ENCODE measurements around the gene TMEM63C. TPM values are rescaled to one million over a fixed set of nuclear protein-coding genes. Genes with fewer than 3 reads are reported as not detected.

The TMEM63C gene
- polyA plus RNA-seq, 1 donor: 7.7 TPM

GRCh38 chr14:77238996-77239395, 57.4 kb downstream of the TMEM63C start:
- H3K4me1 ChIP-seq (ENCODE audit: control insufficient read depth, insufficient read depth, low read length): no peaks in the 10 kb centered on the region
- no peak overlapping the region for H3K4me3 ChIP-seq (ENCODE audit: low read length)
- H3K27ac ChIP-seq (ENCODE audit: low read length): no peak overlapping the region
- no CpG with 5 or more reads among the region's 4 CpGs for WGBS (ENCODE audit: insufficient coverage, low lambda C conversion rate)
- H3K9me3 ChIP-seq (ENCODE audit: control insufficient read depth, low read depth, low read length): no peaks in the 10 kb centered on the region
- H3K27me3 ChIP-seq (ENCODE audit: control insufficient read depth, insufficient read depth, low read length): no peaks in the 10 kb centered on the region
- H3K36me3 ChIP-seq (ENCODE audit: control insufficient read depth, insufficient read depth, low read length): no peaks in the 10 kb centered on the region
- DNase-seq: no peak

GRCh38 chr14:77239412-77239811, 57.8 kb downstream of the TMEM63C start:
- Histone ChIP-seq H3K9me3 (ENCODE audit: control insufficient read depth, low read depth, low read length) (no peaks in the 10 kb centered on the region), H3K36me3 (ENCODE audit: control insufficient read depth, insufficient read depth, low read length) (no peaks in the 10 kb centered on the region), H3K4me3 (ENCODE audit: low read length) (no peak overlapping the region), H3K4me1 (ENCODE audit: control insufficient read depth, insufficient read depth, low read length) (no peaks in the 10 kb centered on the region), H3K27ac (ENCODE audit: low read length) (no peak overlapping the region), H3K27me3 (ENCODE audit: control insufficient read depth, insufficient read depth, low read length) (no peaks in the 10 kb centered on the region)
- DNase-seq: no peak
- WGBS (ENCODE audit: insufficient coverage, low lambda C conversion rate): no CpG with 5 or more reads among the region's 16 CpGs

GRCh38 chr14:77240336-77240915, 58.8 kb downstream of the TMEM63C start:
- Histone ChIP-seq H3K4me3 (ENCODE audit: low read length) (no peak overlapping the region), H3K9me3 (ENCODE audit: control insufficient read depth, low read depth, low read length) (no peaks in the 10 kb centered on the region), H3K27ac (ENCODE audit: low read length) (no peak overlapping the region), H3K36me3 (ENCODE audit: control insufficient read depth, insufficient read depth, low read length) (no peaks in the 10 kb centered on the region), H3K4me1 (ENCODE audit: control insufficient read depth, insufficient read depth, low read length) (no peaks in the 10 kb centered on the region), H3K27me3 (ENCODE audit: control insufficient read depth, insufficient read depth, low read length) (no peaks in the 10 kb centered on the region)
- no CpG with 5 or more reads among the region's 15 CpGs for WGBS (ENCODE audit: insufficient coverage, low lambda C conversion rate)
- DNase-seq: no peak

- Histone ChIP-seq H3K9me3 (ENCODE audit: control insufficient read depth, low read depth, low read length) (no peaks in the 10 kb centered on the region), H3K4me1 (ENCODE audit: control insufficient read depth, insufficient read depth, low read length) (no peaks in the 10 kb centered on the region), H3K36me3 (ENCODE audit: control insufficient read depth, insufficient read depth, low read length) (no peaks in the 10 kb centered on the region), H3K27ac (ENCODE audit: low read length) (no peak overlapping the region), H3K27me3 (ENCODE audit: control insufficient read depth, insufficient read depth, low read length) (no peaks in the 10 kb centered on the region), H3K4me3 (ENCODE audit: low read length) (no peak overlapping the region)
- no peak for DNase-seq
- no CpG with 5 or more reads among the region's 2 CpGs for WGBS (ENCODE audit: insufficient coverage, low lambda C conversion rate)
Measured at GRCh38 chr14:77241955-77242354, 60.4 kb downstream of the TMEM63C start.

GRCh38 chr14:77242752-77243151, 61.2 kb downstream of the TMEM63C start:
- H3K9me3 ChIP-seq (ENCODE audit: control insufficient read depth, low read depth, low read length): no peaks in the 10 kb centered on the region

GRCh38 chr14:77243853-77244252, 62.3 kb downstream of the TMEM63C start:
- H3K27ac ChIP-seq (ENCODE audit: low read length): no peak overlapping the region
- H3K36me3 ChIP-seq (ENCODE audit: control insufficient read depth, insufficient read depth, low read length): no peaks in the 10 kb centered on the region
- no CpG with 5 or more reads among the region's 4 CpGs for WGBS (ENCODE audit: insufficient coverage, low lambda C conversion rate)
- H3K27me3 ChIP-seq (ENCODE audit: control insufficient read depth, insufficient read depth, low read length): no peaks in the 10 kb centered on the region
- H3K4me1 ChIP-seq (ENCODE audit: control insufficient read depth, insufficient read depth, low read length): no peaks in the 10 kb centered on the region
- no peaks in the 10 kb centered on the region for H3K9me3 ChIP-seq (ENCODE audit: control insufficient read depth, low read depth, low read length)
- no peak for DNase-seq
- no peak overlapping the region for H3K4me3 ChIP-seq (ENCODE audit: low read length)

More at GRCh38 chr14:77242752-77243151, 61.2 kb downstream of the TMEM63C start:
- no peak for DNase-seq
- 97% methylated on average over 5 of the region's 12 CpGs for WGBS (ENCODE audit: insufficient coverage, low lambda C conversion rate)
- Histone ChIP-seq H3K4me3 (ENCODE audit: low read length) (no peak overlapping the region), H3K27me3 (ENCODE audit: control insufficient read depth, insufficient read depth, low read length) (no peaks in the 10 kb centered on the region), H3K4me1 (ENCODE audit: control insufficient read depth, insufficient read depth, low read length) (no peaks in the 10 kb centered on the region), H3K27ac (ENCODE audit: low read length) (no peak overlapping the region), H3K36me3 (ENCODE audit: control insufficient read depth, insufficient read depth, low read length) (no peaks in the 10 kb centered on the region)

- no peak overlapping the region for H3K27ac ChIP-seq (ENCODE audit: low read length)
- no CpG with 5 or more reads among the region's 4 CpGs for WGBS (ENCODE audit: insufficient coverage, low lambda C conversion rate)
- no peaks in the 10 kb centered on the region for H3K9me3 ChIP-seq (ENCODE audit: control insufficient read depth, low read depth, low read length)
Measured at GRCh38 chr14:77245820-77246219, 64.2 kb downstream of the TMEM63C start.

GRCh38 chr14:77246784-77247183, 65.2 kb downstream of the TMEM63C start:
- no peaks in the 10 kb centered on the region for H3K27me3 ChIP-seq (ENCODE audit: control insufficient read depth, insufficient read depth, low read length)
- no peak overlapping the region for H3K27ac ChIP-seq (ENCODE audit: low read length)
- no peak overlapping the region for H3K4me3 ChIP-seq (ENCODE audit: low read length)
- H3K36me3 ChIP-seq (ENCODE audit: control insufficient read depth, insufficient read depth, low read length): no peaks in the 10 kb centered on the region
- no peaks in the 10 kb centered on the region for H3K4me1 ChIP-seq (ENCODE audit: control insufficient read depth, insufficient read depth, low read length)
- no peak for DNase-seq
- H3K9me3 ChIP-seq (ENCODE audit: control insufficient read depth, low read depth, low read length): no peaks in the 10 kb centered on the region
- WGBS (ENCODE audit: insufficient coverage, low lambda C conversion rate): 100% methylated on average over 1 of the region's 1 CpG

More at GRCh38 chr14:77245820-77246219, 64.2 kb downstream of the TMEM63C start:
- Histone ChIP-seq H3K27me3 (ENCODE audit: control insufficient read depth, insufficient read depth, low read length) (no peaks in the 10 kb centered on the region), H3K36me3 (ENCODE audit: control insufficient read depth, insufficient read depth, low read length) (no peaks in the 10 kb centered on the region), H3K4me3 (ENCODE audit: low read length) (no peak overlapping the region), H3K4me1 (ENCODE audit: control insufficient read depth, insufficient read depth, low read length) (no peaks in the 10 kb centered on the region)
- no peak for DNase-seq

- Histone ChIP-seq H3K36me3 (ENCODE audit: control insufficient read depth, insufficient read depth, low read length) (no peaks in the 10 kb centered on the region), H3K4me3 (ENCODE audit: low read length) (no peak overlapping the region), H3K27me3 (ENCODE audit: control insufficient read depth, insufficient read depth, low read length) (no peaks in the 10 kb centered on the region), H3K4me1 (ENCODE audit: control insufficient read depth, insufficient read depth, low read length) (no peaks in the 10 kb centered on the region), H3K27ac (ENCODE audit: low read length) (no peak overlapping the region), H3K9me3 (ENCODE audit: control insufficient read depth, low read depth, low read length) (no peaks in the 10 kb centered on the region)
- no peak for DNase-seq
- WGBS (ENCODE audit: insufficient coverage, low lambda C conversion rate): no CpG with 5 or more reads among the region's 7 CpGs
Measured at GRCh38 chr14:77248666-77249065, 67.1 kb downstream of the TMEM63C start.

- no peak overlapping the region for H3K4me3 ChIP-seq (ENCODE audit: low read length)
- H3K27me3 ChIP-seq (ENCODE audit: control insufficient read depth, insufficient read depth, low read length): no peaks in the 10 kb centered on the region
- DNase-seq: no peak
- H3K27ac ChIP-seq (ENCODE audit: low read length): no peak overlapping the region
- WGBS (ENCODE audit: insufficient coverage, low lambda C conversion rate): no CpG with 5 or more reads among the region's 7 CpGs
- no peaks in the 10 kb centered on the region for H3K36me3 ChIP-seq (ENCODE audit: control insufficient read depth, insufficient read depth, low read length)
- no peaks in the 10 kb centered on the region for H3K9me3 ChIP-seq (ENCODE audit: control insufficient read depth, low read depth, low read length)
- no peaks in the 10 kb centered on the region for H3K4me1 ChIP-seq (ENCODE audit: control insufficient read depth, insufficient read depth, low read length)
Measured at GRCh38 chr14:77249286-77249685, 67.7 kb downstream of the TMEM63C start.

GRCh38 chr14:77250927-77251326, 69.3 kb downstream of the TMEM63C start:
- H3K27me3 ChIP-seq (ENCODE audit: control insufficient read depth, insufficient read depth, low read length): no peaks in the 10 kb centered on the region
- no peak overlapping the region for H3K4me3 ChIP-seq (ENCODE audit: low read length)
- no peak for DNase-seq
- H3K9me3 ChIP-seq (ENCODE audit: control insufficient read depth, low read depth, low read length): no peaks in the 10 kb centered on the region
- no peak overlapping the region for H3K27ac ChIP-seq (ENCODE audit: low read length)
- WGBS (ENCODE audit: insufficient coverage, low lambda C conversion rate): no CpG with 5 or more reads among the region's 6 CpGs
- no peaks in the 10 kb centered on the region for H3K4me1 ChIP-seq (ENCODE audit: control insufficient read depth, insufficient read depth, low read length)
- no peaks in the 10 kb centered on the region for H3K36me3 ChIP-seq (ENCODE audit: control insufficient read depth, insufficient read depth, low read length)

Data from large intestine (tissue), 3 donors.